ENCODE results near the gene DENND5B.
A peak's percentile ranks its signal among the peaks of the same experiment; 100 is the strongest.
"Not testable (repeated sequence)": the region's sequence is repeated elsewhere in the genome, so short reads cannot be mapped to it uniquely, and the experiment has no call there.

The DENND5B gene

DNA sequence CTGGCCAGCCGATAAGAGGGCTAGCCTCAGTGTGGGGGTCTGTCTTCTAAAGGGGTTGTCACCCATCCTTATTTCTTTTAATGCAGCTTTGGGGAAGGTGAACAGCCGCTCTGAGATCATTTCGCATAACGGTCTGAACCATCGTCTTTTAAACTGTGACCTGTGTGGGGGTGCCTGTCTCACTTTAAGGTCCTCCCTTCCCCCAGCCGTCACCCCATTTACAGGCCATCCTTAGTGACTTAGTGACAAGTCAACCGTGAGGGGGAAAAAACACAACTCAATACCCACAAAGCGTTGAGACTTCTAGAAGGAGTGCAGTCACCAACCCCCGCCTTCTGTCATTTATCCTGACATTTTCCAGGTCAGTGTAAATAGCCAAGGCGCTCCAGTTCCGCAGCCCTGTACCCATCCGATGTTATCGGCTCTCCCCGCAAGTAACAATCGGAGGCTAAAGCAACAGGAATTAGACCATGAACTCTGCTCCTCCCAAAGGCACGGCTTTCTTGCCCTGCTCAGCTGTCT, 505 bp upstream of the DENND5B start:
- no peak for DNase-seq (ENCODE audit: low read depth in 2 of 2)

DNA sequence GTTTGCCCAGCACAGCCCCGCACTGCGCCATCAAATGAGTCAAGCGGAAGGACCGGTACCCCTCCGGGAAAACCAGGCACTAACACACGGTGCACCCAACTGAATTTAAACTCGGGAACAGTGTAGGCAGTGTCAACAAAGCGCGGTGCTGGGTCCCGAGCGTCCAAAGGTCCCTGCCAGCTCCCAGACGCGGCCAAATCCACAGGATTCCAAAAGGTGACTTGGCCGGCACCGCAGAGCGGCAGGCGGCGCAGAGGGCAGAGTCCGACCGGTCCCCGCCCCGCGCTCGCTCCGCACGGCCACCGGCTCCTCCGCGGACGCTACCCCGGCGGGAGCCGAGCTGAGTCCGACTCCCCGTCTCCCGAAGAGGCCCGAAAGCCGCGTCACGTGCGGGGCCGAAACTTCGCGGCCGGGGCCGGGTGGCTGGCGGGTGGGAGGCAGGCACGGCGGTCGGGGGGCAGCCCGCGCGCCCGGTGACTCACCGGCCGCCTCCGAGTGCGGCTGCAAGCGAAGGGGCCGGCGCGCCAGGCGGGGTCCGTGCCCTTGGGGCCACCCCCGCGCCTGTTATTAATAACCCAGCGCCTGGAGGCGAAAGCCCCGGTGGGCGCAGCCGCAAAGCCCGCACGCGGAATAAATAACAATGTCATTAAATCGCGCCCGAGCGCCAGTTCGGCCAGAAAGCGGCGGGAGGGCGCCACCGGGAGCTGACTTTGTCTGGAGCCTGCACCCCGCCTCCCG, 863 bp downstream of the DENND5B start:
- DNase-seq (ENCODE audit: low read depth in 2 of 2): peak; percentile 6 to 8

DNA sequence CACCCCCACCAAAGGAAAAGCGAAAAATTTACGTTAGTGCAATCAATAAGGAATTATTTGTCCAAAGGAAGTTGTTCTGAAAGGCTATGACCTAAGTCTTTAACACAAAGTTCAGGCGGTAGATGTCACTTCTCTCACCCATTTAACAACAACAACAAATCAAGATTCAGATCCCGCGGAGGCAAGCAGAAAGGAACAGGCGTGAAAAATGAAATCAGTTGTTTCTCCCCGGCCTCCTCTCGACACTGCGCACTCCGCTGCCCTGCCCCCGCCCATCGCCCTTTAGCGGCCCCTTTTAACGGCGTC, 1.4 kb downstream of the DENND5B start:
- peak in 1 of 2 donors; percentile 14 for DNase-seq (ENCODE audit: low read depth in 2 of 2)

DNA sequence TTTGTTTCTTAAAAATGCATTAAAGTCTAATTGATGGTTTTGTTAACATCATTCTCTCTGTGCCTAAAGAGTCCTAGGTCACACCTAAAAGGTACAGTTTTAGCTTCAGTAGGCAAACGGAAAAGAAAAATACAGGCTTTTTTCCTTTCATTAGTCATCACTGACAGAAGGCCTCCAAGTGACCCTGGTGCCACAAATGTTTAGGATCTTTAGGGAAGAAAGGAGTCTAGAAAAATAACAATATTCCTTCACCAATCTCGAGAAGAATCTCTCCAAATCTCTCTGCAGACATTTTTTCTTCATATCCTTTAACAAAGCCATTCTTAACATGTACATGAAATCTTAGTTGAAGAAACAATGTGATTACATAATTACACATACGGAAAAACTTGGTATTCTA, 2.0 kb downstream of the DENND5B start:
- DNase-seq (ENCODE audit: low read depth in 2 of 2): no peak

DNA sequence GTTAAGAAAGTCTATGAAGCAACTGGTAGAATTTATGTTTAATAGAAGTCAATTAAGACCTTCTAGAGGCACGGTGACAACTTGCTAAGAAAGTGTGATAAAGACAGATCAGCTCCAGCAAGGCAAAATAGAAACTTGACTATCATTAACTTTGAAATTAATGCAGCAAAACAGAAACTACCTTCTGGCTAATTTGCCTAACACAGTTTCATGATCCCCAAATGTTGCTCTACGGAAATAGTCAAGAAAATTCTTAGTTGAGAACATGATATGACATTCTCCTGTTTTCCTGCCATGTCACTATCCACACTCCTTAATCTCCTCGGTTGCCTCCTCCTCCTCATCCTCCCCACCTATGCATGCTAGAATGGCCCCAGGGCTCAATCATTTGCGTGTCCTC, 4.2 kb downstream of the DENND5B start:
- DNase-seq (ENCODE audit: low read depth in 2 of 2): no peak

DNA sequence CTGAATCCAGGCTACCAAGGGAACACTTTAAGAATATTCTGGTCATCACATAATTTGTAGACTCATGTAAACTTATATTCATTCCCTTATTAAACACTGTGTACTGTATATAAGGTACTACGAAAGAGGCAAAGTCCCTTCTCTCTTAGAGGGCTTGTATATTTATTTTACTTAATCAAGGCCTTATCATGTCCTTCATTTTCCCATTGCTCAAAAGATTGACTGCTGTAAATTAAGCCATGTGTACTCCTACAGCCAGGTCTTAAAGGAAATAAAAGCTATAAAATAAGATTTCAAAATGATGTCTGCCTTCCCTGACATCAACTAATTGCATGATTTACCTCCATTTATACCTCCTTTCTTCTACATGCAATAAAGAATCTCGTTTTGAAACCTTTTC, 5.0 kb downstream of the DENND5B start:
- no peak for DNase-seq (ENCODE audit: low read depth in 2 of 2)

DNA sequence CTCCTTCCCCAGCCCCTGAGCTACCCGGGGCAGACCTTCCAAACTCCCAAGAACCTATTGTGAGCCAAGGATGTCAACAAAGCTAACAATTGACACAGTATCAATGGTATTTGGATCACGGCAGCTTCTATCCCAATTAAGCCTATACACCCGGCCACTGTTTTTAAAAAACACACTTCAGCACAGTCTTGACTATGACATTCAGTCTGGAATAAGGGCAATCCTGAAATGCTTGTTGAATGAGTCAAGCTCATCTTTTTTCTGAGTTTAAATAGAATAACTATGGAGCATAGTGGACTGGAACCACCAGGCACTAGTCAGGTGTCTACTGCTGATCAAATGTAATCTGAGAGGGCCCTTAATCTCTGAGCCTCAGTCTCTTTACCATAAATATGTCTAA, 5.7 kb downstream of the DENND5B start:
- no peak for DNase-seq (ENCODE audit: low read depth in 2 of 2)

DNA sequence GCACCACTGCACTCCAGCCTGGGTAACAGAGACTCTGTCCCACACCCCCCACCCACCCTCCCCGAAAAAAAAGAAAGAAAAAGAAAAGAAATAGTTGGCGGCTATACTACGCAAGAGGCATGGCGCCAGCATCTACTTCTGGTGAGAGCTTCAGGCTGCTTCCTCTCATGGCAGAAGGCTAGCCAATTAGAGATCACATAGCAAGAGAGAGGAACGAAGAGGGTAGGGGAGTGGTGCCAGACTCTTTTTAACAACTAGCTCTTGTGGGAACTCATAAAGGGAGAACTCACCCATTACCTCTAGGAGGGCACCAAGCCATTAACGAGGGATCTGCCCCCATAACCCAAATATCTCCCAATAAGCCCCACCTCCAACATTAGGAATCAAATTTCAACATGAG, 6.2 kb downstream of the DENND5B start:
- DNase-seq (ENCODE audit: low read depth in 2 of 2): no peak

DNA sequence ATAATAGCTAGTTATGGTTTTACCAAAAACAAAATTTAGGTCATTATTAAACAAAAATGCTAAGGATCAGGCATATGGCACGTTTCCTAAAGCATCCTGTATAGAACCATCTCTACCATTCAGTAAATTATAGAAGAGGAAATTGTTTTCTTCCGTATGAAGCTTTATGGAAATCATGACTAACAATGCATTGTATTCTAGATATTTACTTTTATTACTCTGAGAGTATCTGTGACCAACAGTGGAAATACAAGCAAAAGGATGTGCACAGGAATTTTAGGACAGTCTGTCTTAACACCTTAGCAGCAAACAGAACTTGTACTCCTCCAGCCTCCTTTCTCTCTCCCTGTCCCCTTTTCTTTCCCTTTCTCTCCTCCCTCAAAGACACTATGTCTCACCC, 7.1 kb downstream of the DENND5B start:
- DNase-seq (ENCODE audit: low read depth in 2 of 2): no peak

DNA sequence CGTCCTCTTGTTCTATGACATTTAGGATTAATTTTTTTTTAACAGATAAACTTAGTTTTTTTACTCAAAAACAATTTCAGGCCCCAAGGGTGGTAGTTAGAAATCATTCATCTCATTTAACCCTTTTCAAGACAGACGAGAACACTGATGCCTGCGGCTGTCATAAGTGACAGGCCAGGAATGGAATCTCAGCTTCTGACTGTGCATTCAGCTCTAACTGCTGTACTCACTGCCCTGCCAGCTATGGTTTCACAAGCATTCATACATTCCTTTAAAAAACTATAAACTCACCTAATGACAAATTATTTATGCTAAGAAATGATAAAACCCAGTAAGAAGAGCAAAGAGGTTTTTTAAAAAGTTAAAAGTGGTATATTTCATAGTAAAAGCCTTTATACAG, 8.8 kb downstream of the DENND5B start:
- no peak for DNase-seq (ENCODE audit: low read depth in 2 of 2)

DNA sequence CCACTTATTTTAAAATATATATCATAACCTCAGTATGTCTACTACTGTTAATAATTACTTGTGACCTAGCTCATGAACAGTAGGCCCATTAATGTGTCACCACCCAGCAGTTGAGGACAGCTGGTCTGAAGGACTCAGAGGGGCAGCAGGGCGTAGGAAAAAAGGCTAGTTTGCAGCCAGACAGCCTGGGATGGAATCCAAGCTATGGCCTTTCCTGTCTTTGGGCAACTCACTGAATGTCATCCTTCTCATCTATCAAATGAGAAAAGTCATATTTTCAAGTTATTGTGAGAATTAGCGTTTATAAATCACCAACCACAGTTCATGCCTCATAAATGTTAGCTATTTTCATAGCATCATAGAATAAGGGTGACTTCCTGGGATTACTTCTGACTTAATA, 12.3 kb downstream of the DENND5B start:
- DNase-seq (ENCODE audit: low read depth in 2 of 2): no peak

DNA sequence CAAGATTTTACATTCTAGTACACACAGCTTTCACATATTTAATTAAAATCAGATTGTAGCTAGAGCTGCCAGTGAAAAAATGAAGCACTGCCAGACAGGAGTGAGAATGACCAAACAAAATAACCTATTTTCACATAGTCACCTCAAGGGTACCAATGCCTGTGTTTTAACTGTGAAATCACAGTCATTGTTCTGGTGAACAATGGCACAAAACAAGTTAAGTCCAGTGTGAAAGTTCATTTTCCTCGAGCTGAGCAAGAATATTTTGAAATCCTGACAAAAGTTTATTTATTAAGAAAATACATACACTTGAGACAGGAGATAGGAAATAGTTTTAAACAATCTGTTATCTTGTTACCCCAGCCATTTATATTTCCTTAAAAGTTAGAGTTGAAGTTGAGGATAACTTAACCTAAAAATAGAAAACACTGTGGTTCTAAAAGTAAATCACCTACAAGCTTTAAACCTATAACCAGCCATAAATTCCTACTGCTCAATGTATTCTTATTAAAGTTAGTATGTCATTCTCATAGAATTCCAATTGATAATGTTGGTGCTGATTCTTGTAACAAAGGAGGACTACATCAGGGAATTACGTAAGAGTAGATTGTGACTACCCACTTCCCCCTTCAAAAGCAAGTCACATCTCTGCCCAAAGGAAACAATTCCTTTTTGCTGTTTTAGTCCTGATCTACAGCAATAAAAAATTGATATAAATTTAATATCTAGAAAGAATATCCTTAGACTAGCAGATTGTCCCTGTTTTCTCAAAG, 15.9 kb downstream of the DENND5B start:
- no peak for DNase-seq (ENCODE audit: low read depth in 2 of 2)

DNA sequence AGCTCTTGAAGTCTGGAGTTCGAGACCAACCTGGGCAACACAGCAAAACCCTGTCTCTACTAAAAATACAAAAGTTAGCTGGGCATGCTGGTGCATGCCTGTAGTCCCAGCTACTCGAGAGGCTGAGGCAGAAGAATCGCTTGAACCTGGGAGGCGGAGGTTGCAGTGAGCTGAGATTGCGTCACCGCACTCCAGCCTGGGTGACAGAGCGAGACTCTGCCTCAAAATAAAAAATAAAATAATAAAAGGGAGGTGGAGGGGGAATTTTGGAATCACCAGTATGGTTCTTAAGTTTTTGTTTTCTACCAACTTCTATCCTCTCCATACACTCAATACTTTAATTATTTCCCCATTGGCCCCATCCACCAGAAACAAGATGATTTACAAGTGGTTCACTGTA, 16.6 kb downstream of the DENND5B start:
- not testable (repeated sequence) for DNase-seq (ENCODE audit: low read depth in 2 of 2)

DNA sequence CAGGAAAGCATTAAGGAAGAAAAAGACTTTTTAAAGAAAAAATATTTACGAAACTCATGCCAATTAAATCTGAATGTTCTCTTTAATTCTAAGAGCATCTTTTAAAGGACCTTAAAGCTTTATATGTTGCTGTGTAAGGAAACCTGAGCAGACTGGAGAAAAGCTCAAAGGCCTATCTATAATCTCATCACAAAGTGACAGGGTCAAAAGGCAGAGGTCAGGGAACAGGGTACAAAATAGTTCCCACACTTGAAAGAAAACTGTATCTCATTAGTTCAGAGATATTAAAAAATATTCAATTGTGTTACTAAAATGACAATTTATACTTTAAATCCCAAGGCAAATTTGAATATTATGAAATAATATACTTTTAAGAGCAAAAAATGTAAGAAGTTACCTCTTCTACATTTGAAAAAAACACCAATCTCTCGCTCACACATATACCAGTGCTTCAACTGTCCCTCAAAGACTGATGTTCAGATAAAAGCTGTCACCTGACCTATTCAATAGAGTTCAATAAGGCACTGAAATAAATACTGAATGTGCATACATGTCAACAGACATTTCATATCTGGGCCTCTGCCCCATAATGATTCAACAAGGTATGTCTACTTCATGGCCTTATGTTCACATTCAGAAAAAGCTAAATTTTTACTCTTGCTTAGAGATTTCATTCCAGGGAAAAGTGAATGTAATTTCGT, 17.9 kb downstream of the DENND5B start:
- no peak for DNase-seq (ENCODE audit: low read depth in 2 of 2)

DNA sequence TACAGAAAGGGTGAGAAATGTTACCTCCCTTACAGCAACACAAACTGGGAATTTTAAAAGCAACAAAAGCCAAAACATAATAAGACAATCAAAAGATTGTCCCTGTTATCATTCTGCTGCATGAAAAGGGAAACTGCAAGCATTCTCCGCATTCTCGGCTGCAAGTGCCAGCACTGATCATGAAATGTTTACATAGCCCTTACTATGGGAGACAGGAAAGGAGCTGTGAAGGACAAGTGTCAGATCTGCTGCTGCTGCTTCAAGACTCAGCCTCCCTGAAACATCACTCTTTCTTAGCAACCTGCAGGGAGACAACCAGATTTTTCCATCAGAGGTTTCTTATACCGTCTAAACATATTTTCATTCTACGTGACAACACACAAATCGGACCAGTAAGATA, 20.1 kb downstream of the DENND5B start:
- no peak for DNase-seq (ENCODE audit: low read depth in 2 of 2)

DNA sequence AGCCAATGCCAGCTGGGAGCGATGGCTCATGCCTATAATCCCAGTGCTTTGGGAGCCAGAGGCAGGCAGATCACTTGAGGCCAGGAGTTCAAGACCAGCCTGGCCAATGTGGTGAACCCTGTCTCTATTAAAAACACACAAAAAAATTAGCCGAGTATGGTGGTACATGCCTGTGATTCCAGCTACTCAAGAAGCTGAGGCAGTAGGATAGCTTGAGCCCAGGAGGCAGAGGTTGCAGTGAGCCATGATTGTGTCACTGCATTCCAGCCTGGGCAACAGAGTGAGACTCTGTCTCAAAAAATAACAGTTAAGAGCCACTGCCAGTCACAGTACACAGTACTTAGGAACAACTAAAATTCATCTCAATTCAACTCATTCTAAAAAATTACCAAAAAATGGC, 21.4 kb downstream of the DENND5B start:
- DNase-seq (ENCODE audit: low read depth in 2 of 2): not testable (repeated sequence)

DNA sequence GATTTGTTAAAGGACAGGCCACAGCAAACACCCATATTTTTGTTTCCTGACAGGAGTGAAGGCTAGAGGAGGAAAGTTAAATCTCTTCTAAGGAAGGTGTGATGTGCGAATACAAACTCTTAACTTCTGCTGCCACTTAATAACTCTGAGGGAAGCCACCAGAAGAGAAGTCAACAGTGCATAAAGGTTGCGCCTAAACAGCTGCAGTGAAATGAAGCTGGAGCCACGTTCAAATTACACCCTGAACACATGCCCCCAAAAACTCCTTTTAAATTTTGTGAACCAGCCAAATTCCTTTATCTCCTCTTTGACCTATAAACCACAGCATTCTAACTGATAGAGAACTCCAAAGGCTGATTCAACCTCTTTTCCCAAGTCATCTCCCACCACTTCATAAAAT, 22.4 kb downstream of the DENND5B start:
- no peak for DNase-seq (ENCODE audit: low read depth in 2 of 2)

DNA sequence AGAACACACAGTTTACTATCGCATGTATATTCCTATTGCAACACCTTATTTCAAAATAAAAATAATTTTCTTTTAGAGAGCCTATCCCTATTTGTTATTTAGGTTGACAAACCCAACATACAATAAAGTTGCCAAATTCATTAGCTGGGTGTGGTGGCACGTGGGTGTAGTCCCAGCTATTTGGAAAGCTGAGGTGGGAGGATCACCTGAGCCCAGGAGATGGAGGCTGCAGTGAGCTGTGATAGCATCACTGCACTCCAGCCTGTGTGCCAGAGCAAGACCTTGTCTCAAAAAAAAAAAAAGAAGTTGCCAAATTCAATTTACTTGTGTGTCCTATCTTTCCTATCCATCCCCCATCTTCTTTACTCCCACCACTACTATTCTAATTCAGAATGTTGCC, 23.9 kb downstream of the DENND5B start:
- no peak for DNase-seq (ENCODE audit: low read depth in 2 of 2)

DNA sequence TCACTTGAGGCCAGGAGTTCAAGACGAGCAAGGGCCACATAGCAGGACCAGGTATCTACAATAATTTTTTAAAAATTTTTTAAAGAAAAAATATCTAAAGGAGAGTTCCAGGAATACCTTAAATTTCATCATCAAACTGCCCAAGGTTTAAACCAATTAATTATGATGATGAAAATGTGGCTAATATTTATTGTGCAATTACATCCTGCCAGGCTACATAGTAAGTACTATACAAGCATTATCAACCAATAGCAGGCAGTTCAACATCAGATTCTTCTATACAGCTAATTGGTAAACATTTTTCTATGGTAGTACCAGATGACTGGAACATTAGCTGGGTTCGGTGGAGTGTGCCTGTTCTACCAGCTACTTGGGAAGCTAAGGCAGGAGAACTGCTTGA, 24.4 kb downstream of the DENND5B start:
- DNase-seq (ENCODE audit: low read depth in 2 of 2): no peak

DNA sequence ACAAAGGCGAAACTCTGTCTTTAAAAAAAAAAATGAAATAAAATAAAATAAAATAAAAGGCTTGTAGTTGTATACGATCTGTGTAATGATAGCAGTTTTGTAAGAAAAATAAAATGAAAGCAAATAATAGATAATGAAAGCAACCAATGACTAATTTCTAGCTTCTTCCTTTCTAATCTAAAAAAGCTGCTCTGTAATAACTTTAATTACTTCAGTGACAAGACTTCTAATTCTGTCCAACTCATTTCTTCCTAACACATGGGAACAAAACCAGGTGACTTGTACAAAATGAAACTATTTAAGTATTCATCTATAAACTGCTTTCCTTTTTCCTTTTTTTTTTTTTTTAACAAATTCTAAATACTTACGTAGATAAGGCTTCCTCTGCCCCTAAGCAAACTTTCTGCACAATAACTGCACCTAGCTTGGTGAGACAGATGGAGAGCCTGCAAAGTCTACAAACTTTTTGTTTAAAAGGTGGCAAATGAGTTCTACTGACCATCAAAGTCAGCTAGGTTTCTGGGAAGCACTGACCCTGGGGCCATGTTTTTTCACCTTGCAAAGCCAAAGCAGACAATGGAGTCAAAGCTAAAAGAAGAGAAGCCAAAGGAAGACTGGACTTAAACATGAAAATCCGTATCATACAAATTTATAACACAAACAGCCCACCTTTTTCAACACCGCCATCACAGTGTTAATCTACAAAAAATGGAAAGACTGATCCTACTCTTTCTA, 28.2 kb downstream of the DENND5B start:
- DNase-seq (ENCODE audit: low read depth in 2 of 2): no peak

DNA sequence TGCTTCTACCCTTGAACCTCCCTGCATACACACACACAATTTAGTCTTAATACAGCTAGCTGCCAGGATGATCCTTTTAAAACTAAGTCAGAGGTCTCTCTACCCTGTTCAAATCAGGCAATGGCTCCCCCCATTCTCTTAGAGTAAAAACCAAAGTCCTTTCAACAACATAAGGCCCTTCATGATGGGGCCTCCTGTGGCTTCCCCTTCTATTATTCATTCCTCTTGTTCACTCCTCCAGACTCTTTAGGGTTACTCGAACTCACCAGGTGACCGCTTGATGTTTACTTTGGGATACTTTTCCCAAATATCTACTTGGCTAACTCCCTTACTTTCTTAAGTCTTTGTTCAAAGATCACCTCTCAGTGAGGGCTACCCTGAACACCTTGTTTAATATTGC, 30.4 kb downstream of the DENND5B start:
- DNase-seq (ENCODE audit: low read depth in 2 of 2): no peak

DNA sequence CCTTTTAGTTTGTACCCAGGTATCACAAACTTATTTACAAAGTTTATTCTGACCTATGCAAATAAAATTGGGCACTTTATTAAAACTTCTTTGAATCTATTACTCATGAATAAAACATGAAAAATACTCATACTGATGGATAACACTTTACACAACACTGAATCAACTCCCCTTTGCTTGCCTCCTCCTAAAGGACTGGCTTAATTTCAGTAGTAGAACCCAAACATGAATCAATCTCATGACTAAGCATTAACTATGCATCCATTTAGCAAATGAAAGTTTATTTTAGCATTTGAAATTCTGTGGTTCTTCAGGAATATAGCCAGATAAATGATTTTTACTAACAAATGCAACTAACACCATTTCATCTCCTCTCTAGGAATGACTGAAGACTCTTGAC, 32.4 kb downstream of the DENND5B start:
- DNase-seq (ENCODE audit: low read depth in 2 of 2): no peak
